ENCODE results near the gene TBC1D22A. TPM values are rescaled to one million over a fixed set of nuclear protein-coding genes. Genes with fewer than 3 reads are reported as not detected.

TBC1D22A gene
- total and polyA plus RNA-seq, 10 of the 15 experiments (the other 5 are each of a cell fraction or from before 2014, with no cell fraction given): 0.63 to 44.7 (median 27.4) TPM

DNA sequence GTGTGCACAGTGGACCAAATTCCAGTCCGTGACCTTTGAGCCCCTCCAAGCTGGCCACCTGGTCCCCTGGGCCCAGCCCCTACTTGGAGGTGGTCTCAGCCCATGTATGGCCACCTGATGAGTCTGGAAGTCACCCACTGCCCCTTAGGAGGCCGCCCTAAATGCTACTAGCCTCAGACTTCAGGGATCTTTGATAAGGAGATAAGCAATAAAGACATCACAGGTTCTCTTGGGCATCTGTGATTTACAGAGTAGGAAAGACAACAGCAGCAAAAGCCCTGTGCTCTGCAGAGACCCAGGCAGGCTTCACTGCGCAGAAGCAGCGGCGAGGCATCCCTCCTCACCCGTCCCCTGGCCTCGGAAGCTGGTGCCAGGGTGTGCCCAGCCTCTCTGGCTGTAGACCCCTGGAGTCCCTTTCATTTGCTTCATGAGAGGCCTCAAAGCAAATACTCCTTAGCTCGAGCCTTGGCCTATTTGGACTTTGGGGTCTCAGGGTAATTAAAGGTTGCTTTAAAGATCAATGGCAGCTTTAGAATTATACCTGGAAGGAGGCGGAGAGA lies 360.1 kb downstream of the TBC1D22A start (continued):
- TF ChIP-seq BRCA1 (IDR thresholded peaks at IDR 0.05; ENCODE audit: low read depth, low read length) (no peak), NFYA (IDR thresholded peaks at IDR 0.05; ENCODE audit: borderline replicate concordance, low read depth, low read length) (no peak)

DNA sequence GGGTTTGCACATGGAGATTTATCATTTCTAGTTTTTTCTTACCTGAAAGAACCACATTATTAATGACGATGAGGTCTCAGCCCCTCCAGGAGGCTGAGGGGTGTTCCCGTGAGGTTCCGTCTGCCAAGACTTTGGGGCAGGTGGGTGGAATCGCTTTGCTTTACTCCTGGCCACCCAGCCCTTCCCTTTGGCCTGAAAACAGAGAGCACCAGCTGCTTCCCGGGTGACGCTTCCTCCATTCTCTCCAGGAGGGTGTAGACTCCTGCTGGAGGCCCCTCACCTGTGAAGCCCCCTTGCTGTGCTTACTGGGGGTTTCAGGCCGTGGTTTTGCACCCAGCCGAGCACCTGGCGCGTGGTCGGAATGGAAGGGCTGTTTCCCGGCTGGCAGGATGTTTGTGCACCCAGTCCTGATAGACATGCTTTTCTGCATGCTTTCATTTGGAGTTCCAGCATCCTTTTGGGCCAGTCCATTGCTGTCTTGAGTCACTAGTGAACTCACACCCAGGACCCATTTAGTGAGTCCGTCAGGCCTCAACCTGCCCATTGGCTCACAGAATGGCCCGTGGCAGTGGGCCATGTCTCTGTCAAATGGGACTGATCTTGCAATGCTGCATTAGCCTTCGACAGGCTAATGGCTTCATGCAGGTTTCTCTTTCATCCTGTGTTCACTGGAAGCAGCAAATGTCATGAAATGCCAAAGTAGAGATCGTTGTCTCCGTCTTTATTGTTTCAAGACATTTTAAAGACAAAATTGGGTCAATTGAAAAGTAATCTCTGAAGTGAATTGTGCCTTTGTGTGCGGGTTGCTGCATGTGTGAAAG lies 360.8 kb downstream of the TBC1D22A start:
- Histone ChIP-seq H3K4me1 (ENCODE audit: control insufficient read depth, insufficient read depth, low read length) (no peaks in the 10 kb centered on the region), H3K9me3 (replicated peaks; ENCODE audit: control insufficient read depth, insufficient read depth, low read length) (no peaks in the 10 kb centered on the region), H3K79me2 (ENCODE audit: control insufficient read depth, insufficient read depth, low read length) (no peaks in the 10 kb centered on the region), H3K4me2 (ENCODE audit: control insufficient read depth, insufficient read depth) (no peak overlapping the region), H2AFZ (ENCODE audit: control insufficient read depth, low read depth, low read length) (no peak overlapping the region), H4K20me1 (ENCODE audit: control insufficient read depth, insufficient read depth) (no peaks in the 10 kb centered on the region), H3K36me3 (ENCODE audit: control insufficient read depth in 2 of 2, insufficient read depth in 2 of 2, low read length in 1 of 2) (no peaks in the 10 kb centered on the region), H3K9ac (ENCODE audit: control insufficient read depth, insufficient read depth, low read length) (no peak overlapping the region), H3K27me3 (replicated peaks in 1 of 2; ENCODE audit: control insufficient read depth in 2 of 2, insufficient read depth in 2 of 2, low read length in 1 of 2) (no peaks in the 10 kb centered on the region), H3K4me3 (no peak overlapping the region), H3K27ac (ENCODE audit: control insufficient read depth, insufficient read depth) (no peak overlapping the region)
- TF ChIP-seq MXI1 (IDR thresholded peaks at IDR 0.05; ENCODE audit: low read depth, low read length) (no peak), TBL1XR1 (IDR thresholded peaks at IDR 0.05; ENCODE audit: low read depth, low read length) (no peak), CBX5 (IDR thresholded peaks at IDR 0.05; ENCODE audit: low read depth) (no peak), MEF2B (IDR thresholded peaks at IDR 0.05; ENCODE audit: partially characterized antibody, poor library complexity, severe bottlenecking) (no peak)
- WGBS (ENCODE audit: insufficient coverage, insufficient replicate concordance, low lambda C conversion rate, missing lambda C conversion rate): 96% methylated on average over 18 of the region's 18 CpGs
- DNase-seq (ENCODE audit: low read depth, low spot score): no peak
- intact Hi-C loops (cut with micrococcal nuclease; ENCODE audit: unreplicated experiment) (no loop called here), in situ Hi-C loops (cut with MboI) (no loop called here)
- ChIA-PET SMC1A (ENCODE audit: uncharacterized antibody, unreplicated experiment) (no interaction called here), CTCF (no interaction called here), POLR2A (no interaction called here), RAD21 (ENCODE audit: unreplicated experiment) (no interaction called here)
- ATAC-seq: no peak
- no peak for FAIRE-seq
- no TSS peak for BruUV-seq (replicated peaks)

Measured in GM12878 (cell line).